Neutrophil (primary cell): ENCODE data around the gene KHDC1.

Experiments used
- H3K27ac ChIP-seq: fragments of 200-600 bp; sonication (generic); 2 replicates; pipeline ENCODE4 v1.5.1; 2016; ENCODE audit warnings: mild to moderate bottlenecking, moderate library complexity
- H3K27me3 ChIP-seq: fragments of 200-600 bp; sonication (generic); 2 replicates; pipeline ENCODE4 v1.6.0; 2016; ENCODE audit warnings: mild to moderate bottlenecking
- H3K36me3 ChIP-seq: fragments of 200-600 bp; sonication (generic); 2 replicates; pipeline ENCODE4 v1.5.1; 2017
- H3K4me1 ChIP-seq, 2 experiments: fragments of 200-600 bp in 1 of 2; sonication (generic) in 1 of 2; 1 replicate in 1 of 2; 2 replicates in 1 of 2; pipeline versions ENCODE4 v1.5.1 to v1.6.1; 2013 to 2016; ENCODE audit warnings: low read depth in 1 of 2, low read length in 1 of 2, mild to moderate bottlenecking in 1 of 2, moderate library complexity in 1 of 2; ENCODE audit not compliant: control insufficient read depth in 1 of 2, insufficient read depth in 1 of 2
- H3K4me3 ChIP-seq, 2 experiments: fragments of 200-600 bp in 1 of 2; sonication (generic) in 1 of 2; 1 replicate in 1 of 2; 2 replicates in 1 of 2; pipeline ENCODE4 v1.5.1; 2013 to 2016; ENCODE audit warnings: low read depth in 1 of 2, low read length in 1 of 2, mild to moderate bottlenecking in 1 of 2, moderate library complexity in 1 of 2
- H3K9me3 ChIP-seq: fragments of 200-600 bp; sonication (generic); 2 replicates; pipeline ENCODE4 v1.5.1; 2016
- TF ChIP-seq, protein P1 (sequence below): fragments of 200-600 bp; sonication (generic); IDR thresholded peaks from 2 replicates; pipeline ENCODE4 v1.5.1; 2016; ENCODE audit warnings: antibody characterized with exemption

The KHDC1 gene

DNA sequence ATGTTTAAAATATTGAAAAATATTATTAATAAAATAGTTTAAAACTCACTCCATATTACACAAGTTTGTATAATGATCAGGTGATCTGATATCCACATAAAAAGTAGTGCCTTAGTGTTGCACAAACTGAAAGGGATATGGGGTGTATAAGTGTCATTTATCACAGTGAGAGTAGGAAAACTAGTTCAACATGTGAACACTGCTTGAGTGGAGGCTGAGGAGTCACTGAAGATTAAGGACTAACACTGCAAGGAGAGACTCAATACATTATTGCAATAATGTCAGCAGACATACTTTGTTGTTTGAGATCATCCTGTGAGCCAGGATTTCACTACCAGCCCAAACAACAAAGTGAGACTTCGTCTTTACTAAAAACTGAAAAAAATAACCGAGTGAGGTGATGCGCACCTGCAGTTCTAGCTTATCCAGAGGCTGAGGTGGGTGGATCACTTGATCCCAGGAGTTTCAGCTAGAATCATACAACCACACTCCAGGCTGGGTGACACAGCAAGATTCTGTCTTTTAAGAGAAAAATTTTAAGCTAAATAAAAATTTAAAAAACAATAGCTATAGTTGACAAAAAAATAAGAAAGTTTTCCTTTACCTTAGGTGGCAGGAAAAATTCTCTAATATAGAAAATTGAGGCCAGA lies 35.3 kb downstream of the KHDC1 start:
- H3K27me3 ChIP-seq: no peaks in the 10 kb centered on the region
- no peaks in the 10 kb centered on the region for H3K4me1 ChIP-seq
- TF ChIP-seq, protein P1, sequence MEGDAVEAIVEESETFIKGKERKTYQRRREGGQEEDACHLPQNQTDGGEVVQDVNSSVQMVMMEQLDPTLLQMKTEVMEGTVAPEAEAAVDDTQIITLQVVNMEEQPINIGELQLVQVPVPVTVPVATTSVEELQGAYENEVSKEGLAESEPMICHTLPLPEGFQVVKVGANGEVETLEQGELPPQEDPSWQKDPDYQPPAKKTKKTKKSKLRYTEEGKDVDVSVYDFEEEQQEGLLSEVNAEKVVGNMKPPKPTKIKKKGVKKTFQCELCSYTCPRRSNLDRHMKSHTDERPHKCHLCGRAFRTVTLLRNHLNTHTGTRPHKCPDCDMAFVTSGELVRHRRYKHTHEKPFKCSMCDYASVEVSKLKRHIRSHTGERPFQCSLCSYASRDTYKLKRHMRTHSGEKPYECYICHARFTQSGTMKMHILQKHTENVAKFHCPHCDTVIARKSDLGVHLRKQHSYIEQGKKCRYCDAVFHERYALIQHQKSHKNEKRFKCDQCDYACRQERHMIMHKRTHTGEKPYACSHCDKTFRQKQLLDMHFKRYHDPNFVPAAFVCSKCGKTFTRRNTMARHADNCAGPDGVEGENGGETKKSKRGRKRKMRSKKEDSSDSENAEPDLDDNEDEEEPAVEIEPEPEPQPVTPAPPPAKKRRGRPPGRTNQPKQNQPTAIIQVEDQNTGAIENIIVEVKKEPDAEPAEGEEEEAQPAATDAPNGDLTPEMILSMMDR: no peak
- H3K27ac ChIP-seq: no peak overlapping the region
- no peaks in the 10 kb centered on the region for H3K9me3 ChIP-seq
- no peaks in the 10 kb centered on the region for H3K36me3 ChIP-seq
- H3K4me3 ChIP-seq: no peak overlapping the region

DNA sequence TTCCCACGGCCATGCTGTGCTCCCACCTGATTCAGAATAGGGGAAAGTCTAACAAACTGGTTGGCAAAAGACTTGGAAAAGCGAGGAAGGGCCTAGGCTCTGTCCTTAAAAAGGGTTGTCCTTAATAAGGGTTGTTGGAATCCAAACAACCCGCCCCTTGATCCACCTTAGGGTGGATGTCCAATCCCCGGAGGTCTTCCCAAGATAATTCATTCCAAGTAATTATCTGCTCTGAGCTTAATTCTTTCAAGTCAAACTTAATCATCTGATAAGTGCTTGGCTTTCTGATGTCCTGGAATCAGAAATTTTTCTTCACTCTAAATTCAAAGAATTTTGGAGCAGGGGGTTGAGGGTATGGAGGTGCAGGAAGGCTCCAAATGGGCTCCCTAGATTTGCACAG lies 37.6 kb downstream of the KHDC1 start, which contains the start of gene KHDC1L:
Gene KHDC1L, minus strand, starts transcription at position 101 of the 400 bp plus-strand sequence. Its CDS starts 88 bp downstream, at position 13.
- TF ChIP-seq, protein P1: no peak
- Histone ChIP-seq H3K27me3 (no peaks in the 10 kb centered on the region), H3K36me3 (no peaks in the 10 kb centered on the region), H3K27ac (no peak within 1 kb of the TSS), H3K4me1 (no peaks in the 10 kb centered on the region), H3K9me3 (no peaks in the 10 kb centered on the region), H3K4me3 (no peak within 1 kb of the TSS)

DNA sequence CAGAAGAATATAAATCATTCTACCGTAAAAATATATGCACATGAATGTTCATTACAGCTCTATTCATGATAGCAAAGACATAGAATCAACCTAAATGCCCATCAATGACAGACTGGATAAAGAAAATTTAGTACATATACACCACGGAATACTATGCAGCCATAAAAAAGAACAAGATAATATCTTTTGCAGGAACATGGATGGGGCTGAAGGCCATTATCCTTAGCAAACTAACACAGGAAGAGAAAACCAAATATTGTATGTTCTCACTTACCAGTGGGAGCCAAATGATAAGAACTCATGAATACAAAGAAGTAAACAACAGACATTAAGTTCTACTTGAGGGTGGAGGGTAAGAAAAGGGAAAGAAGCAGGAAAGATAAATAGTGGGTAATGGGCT lies 46.1 kb downstream of the KHDC1 start:
- Histone ChIP-seq H3K9me3 (no peaks in the 10 kb centered on the region), H3K27me3 (no peaks in the 10 kb centered on the region), H3K4me1 (peaks cover 0 to 6% of the 10 kb centered on the region in 2 experiments), H3K27ac (no peak overlapping the region), H3K36me3 (no peaks in the 10 kb centered on the region), H3K4me3 (no peak overlapping the region)
- TF ChIP-seq, protein P1: no peak

DNA sequence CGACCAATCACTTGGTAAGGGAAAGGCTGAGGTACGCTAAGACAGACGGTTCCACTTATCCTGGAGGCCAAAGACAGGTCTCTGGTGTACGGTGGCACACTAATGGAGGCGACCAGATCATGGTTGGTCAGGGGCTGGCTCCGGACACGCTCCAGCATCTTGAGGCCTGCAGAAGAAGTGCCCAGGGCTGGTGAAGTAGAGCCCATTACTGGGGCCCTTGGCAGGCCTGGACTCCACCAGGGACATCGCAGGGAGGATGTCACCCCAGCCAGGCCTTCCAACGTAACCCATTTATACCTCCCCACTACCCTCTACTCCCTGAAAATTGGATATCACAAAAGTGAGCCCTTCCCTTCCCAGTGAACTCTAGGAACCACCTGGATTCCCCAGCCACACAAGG lies 53.9 kb downstream of the KHDC1 start:
- Histone ChIP-seq H3K4me3 (no peak overlapping the region), H3K27me3 (no peaks in the 10 kb centered on the region), H3K27ac (no peak overlapping the region), H3K4me1 (no peaks in the 10 kb centered on the region), H3K9me3 (no peaks in the 10 kb centered on the region), H3K36me3 (no peaks in the 10 kb centered on the region)
- TF ChIP-seq, protein P1: no peak

DNA sequence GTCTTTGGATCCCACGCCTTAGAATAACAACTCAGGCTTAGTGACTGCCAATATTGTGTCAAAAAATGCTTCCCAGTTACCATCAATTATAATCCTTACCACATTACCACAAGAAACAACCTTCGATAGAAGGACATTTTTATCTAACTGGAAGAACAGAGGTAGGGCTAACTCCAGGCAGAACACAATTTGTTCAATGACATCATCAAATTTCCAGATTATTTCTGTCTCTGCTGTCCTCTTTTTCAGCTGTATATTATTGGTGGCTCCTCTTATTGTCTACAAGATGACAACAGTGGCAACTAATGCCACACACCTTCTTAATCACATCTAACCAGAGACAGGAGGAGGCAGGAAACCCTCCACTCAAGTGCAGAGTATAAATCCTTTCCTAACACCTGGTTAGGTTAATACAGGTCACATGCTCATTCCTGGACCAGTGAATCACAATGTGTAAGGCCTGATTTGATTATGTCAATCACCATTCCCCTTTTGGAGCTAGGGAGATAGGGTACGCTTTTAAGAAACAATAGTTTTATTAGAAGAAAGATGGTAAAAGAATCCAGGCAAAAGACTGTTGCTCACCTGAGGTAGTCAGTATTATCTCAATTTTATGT lies 55.7 kb downstream of the KHDC1 start:
- Histone ChIP-seq H3K4me3 (no peak overlapping the region), H3K36me3 (no peaks in the 10 kb centered on the region), H3K9me3 (no peaks in the 10 kb centered on the region), H3K4me1 (peaks cover 4 to 9% of the 10 kb centered on the region in 2 experiments), H3K27me3 (no peaks in the 10 kb centered on the region), H3K27ac (no peak overlapping the region)
- TF ChIP-seq, protein P1: no peak
